Common myeloid progenitor, CD34-positive (primary cell): ENCODE results near the gene PLCB4.

ENCODE experiments used
- CTCF ChIA-PET: fragments of 350-600 bp; sonication (Branson Sonifier 250); formaldehyde crosslinking; loops from one replicate; lab custom pipeline; 2021; ENCODE audit warnings: antibody characterized with exemption; lab: Charles Lee
- POLR2A ChIA-PET: fragments of 350-600 bp; sonication (Branson Sonifier 250); formaldehyde crosslinking; loops from one replicate; lab custom pipeline; 2021; ENCODE audit warnings: antibody characterized with exemption; lab: Charles Lee
- DNase-seq, 3 donors: peaks; one replicate each; pipeline versions ENCODE4 v3.0.0 to v3.0.0-alpha.2; 2013
- H3K27ac ChIP-seq, 2 experiments: 1 replicate in 1 of 2; 2 replicates in 1 of 2; pipeline ENCODE4 v1.7.0; 2013; ENCODE audit warnings: inconsistent platforms in 2 of 2, low read length in 2 of 2, mild to moderate bottlenecking in 2 of 2, low read depth in 1 of 2, moderate library complexity in 1 of 2; ENCODE audit not compliant: severe bottlenecking in 2 of 2, insufficient read depth in 1 of 2, poor library complexity in 1 of 2
- H3K27me3 ChIP-seq, 5 experiments: replicated peaks in 2 of 5; 1 replicate in 3 of 5; 2 replicates in 2 of 5; pipeline versions ENCODE4 v1.6.1 to v1.7.0; 2013; ENCODE audit warnings: low read length in 4 of 5, mild to moderate bottlenecking in 2 of 5, moderate library complexity in 2 of 5, inconsistent platforms in 1 of 5; ENCODE audit not compliant: insufficient read depth in 5 of 5, control insufficient read depth in 4 of 5
- H3K36me3 ChIP-seq, 4 experiments: 1 replicate in 2 of 4; 2 replicates in 2 of 4; pipeline versions ENCODE4 v1.6.1 to v1.7.0; 2013; ENCODE audit warnings: low read length in 3 of 4, control low read depth in 1 of 4, mild to moderate bottlenecking in 1 of 4; ENCODE audit not compliant: control insufficient read depth in 4 of 4, insufficient read depth in 4 of 4
- H3K4me1 ChIP-seq, 4 experiments: 1 replicate in 3 of 4; 2 replicates in 1 of 4; pipeline versions ENCODE4 v1.6.1 to v1.7.1; 2013; ENCODE audit warnings: low read length in 3 of 4, mild to moderate bottlenecking in 3 of 4, control low read depth in 1 of 4, inconsistent platforms in 1 of 4, moderate library complexity in 1 of 4; ENCODE audit not compliant: control insufficient read depth in 4 of 4, insufficient read depth in 4 of 4; ENCODE audit errors: control extremely low read depth in 1 of 4
- H3K4me3 ChIP-seq, 7 experiments: 1 replicate in 4 of 7; 2 replicates in 3 of 7; pipeline versions ENCODE4 v1.5.1 to v1.7.0; 2013; ENCODE audit warnings: mild to moderate bottlenecking in 7 of 7, low read length in 6 of 7, moderate library complexity in 6 of 7, inconsistent platforms in 2 of 7, low read depth in 2 of 7, control low read depth in 1 of 7; ENCODE audit not compliant: insufficient read depth in 4 of 7, control insufficient read depth in 1 of 7; ENCODE audit errors: extremely low read depth in 1 of 7
- H3K9me3 ChIP-seq, 5 experiments: 1 replicate in 4 of 5; 2 replicates in 1 of 5; pipeline versions ENCODE4 v1.6.1 to v1.7.1; 2013; ENCODE audit warnings: low read length in 4 of 5, mild to moderate bottlenecking in 2 of 5, inconsistent platforms in 1 of 5, low read depth in 1 of 5, moderate library complexity in 1 of 5; ENCODE audit not compliant: control insufficient read depth in 4 of 5, insufficient read depth in 2 of 5; ENCODE audit errors: control extremely low read depth in 1 of 5
- WGBS: methylation state at CpG from one replicate; pipeline ENCODE4 v1.1.5; 2013; ENCODE audit not compliant: insufficient coverage; 5-methylcytosine and 5-hydroxymethylcytosine counted together

Gene PLCB4

GRCh38 chr20:9236458-9236857, 167.6 kb downstream of the PLCB4 start:
- CTCF ChIA-PET: interaction anchor here (1.0 to 1.6 kb wide), 2 partner anchors 11 to 123 kb away, joined by 3 to 4 read pairs; no protein-coding TSS in a partner anchor
- H3K4me3 ChIP-seq: no peak overlapping the region
- H3K4me1 ChIP-seq: peaks cover 0 to 11% (median 2%) of the 10 kb centered on the region in 4 experiments
- no peak for DNase-seq
- no peak overlapping the region for H3K27ac ChIP-seq
- POLR2A ChIA-PET: no interaction called here
- no peaks in the 10 kb centered on the region for H3K27me3 ChIP-seq
- 94% methylated on average over 4 of the region's 4 CpGs for WGBS
- peaks cover 0 to 5% (median 0%) of the 10 kb centered on the region in 4 experiments for H3K36me3 ChIP-seq
- peaks cover 0 to 5% (median 0%) of the 10 kb centered on the region in 5 experiments for H3K9me3 ChIP-seq

DNA sequence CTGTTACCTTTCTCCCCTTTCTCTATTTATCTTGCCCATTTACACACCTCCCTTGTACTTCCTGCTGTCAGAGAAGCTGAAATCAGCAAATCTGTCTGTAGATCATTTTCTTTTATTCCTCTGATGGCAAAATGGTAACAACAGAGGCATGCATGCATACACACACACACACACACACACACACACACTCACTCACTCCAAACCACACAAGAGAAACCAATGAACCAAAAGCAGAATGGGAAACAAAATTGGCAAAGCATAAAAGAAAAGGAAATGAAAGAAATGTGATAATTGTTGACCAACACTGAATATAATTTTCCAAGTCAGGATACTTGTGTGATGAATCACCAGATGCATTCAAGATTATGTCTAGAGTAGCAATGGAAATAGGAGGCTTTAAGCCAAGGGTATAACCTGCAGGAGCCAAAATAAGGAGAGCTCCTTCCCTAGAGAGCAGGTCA, 172.4 kb downstream of the PLCB4 start:
- H3K9me3 ChIP-seq: no peaks in the 10 kb centered on the region
- no peak overlapping the region for H3K27ac ChIP-seq
- no peak overlapping the region for H3K4me3 ChIP-seq
- no peaks in the 10 kb centered on the region for H3K27me3 ChIP-seq
- no peaks in the 10 kb centered on the region for H3K36me3 ChIP-seq
- CTCF ChIA-PET: interaction anchor here (0.8 to 1.1 kb wide), 2 partner anchors 21 to 98 kb away, joined by 3 to 5 read pairs; no protein-coding TSS in a partner anchor
- H3K4me1 ChIP-seq: peaks cover 0 to 14% (median 2%) of the 10 kb centered on the region in 4 experiments
- DNase-seq: peak in 2 of 3 donors; percentile 30 to 32
- POLR2A ChIA-PET: no interaction called here

DNA sequence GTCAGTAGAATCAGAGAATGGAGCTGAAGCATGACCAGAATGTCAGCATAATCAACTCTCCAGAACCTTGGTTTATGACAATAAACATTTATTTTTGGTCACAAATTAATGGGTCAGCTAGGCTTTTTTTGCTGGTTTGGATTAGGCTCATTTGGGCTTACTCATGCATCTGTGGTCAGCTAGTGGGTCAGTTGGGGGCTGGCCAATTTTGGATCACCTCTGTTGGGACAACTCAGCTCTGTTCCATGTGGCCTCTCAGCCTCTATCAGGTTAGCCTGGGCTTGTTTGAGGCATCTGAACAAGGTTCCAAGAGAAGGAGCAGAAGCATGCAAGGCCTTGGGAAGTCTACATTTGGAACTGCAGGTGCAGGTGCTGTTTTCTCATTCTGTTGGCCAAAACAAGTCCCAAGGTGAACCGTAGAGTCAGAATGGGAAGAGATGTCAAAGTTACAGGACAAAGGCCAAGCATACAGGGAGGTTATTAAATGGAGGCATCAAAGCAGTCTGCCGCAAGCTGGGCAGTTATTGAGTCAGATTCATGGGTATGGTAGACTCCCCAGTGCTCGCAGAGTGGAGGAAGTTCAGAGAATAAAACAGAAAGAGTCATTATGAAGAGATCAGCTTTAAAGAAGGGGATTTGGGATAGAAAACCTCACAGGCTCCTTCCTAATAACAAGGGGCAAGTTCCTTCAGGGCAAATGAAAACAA, 173.0 kb downstream of the PLCB4 start:
- no peak for DNase-seq
- Histone ChIP-seq H3K4me3 (no peak overlapping the region), H3K9me3 (no peaks in the 10 kb centered on the region), H3K36me3 (no peaks in the 10 kb centered on the region), H3K27ac (no peak overlapping the region), H3K27me3 (no peaks in the 10 kb centered on the region), H3K4me1 (peaks cover 0 to 14% (median 2%) of the 10 kb centered on the region in 4 experiments)
- POLR2A ChIA-PET: no interaction called here
- CTCF ChIA-PET: interaction anchor here (0.8 to 1.6 kb wide), 3 partner anchors 21 to 117 kb away, joined by 3 to 5 read pairs (median 5); no protein-coding TSS in a partner anchor
- WGBS: 100% methylated on average over 3 of the region's 3 CpGs

GRCh38 chr20:9243986-9244385, 175.1 kb downstream of the PLCB4 start:
- H3K4me1 ChIP-seq: peaks cover 0 to 14% (median 2%) of the 10 kb centered on the region in 4 experiments
- no CpG with 5 or more reads among the region's 1 CpG for WGBS
- ChIA-PET POLR2A (no interaction called here), CTCF (interaction anchor here (2.3 kb wide), 1 partner anchor 9 kb away, joined by 8 read pairs; no protein-coding TSS in a partner anchor)
- no peaks in the 10 kb centered on the region for H3K36me3 ChIP-seq
- no peak overlapping the region for H3K27ac ChIP-seq
- DNase-seq: no peak
- H3K9me3 ChIP-seq: no peaks in the 10 kb centered on the region
- H3K27me3 ChIP-seq: no peaks in the 10 kb centered on the region
- no peak overlapping the region for H3K4me3 ChIP-seq

- ChIA-PET CTCF (no interaction called here), POLR2A (no interaction called here)
- Histone ChIP-seq H3K9me3 (no peaks in the 10 kb centered on the region), H3K27me3 (no peaks in the 10 kb centered on the region), H3K27ac (no peak overlapping the region), H3K4me3 (no peak overlapping the region), H3K4me1 (peaks cover 0 to 14% (median 2%) of the 10 kb centered on the region in 4 experiments), H3K36me3 (no peaks in the 10 kb centered on the region)
- WGBS: 100% methylated on average over 1 of the region's 2 CpGs
- no peak for DNase-seq
These were observed 175.9 kb downstream of the PLCB4 start for GRCh38 chr20:9244811-9245210.

DNA sequence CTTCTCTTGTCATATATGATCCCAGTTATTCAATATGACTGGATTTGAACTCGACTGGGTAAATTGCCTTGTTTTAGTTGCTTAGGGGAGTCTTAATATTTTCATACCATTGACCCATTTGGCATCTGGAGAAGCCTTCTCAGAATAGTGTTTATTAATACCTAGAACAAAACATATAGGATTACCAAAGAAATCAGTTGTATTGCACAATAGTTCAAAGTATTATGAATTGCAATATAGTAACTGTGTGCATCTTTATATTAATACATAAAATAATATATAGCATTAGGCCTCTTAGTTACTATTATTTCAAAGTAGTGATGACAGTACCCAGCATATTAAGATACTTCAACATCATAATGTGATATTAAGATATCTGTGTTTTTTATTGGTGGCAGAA, 177.8 kb downstream of the PLCB4 start:
- Histone ChIP-seq H3K27ac (no peak overlapping the region), H3K27me3 (no peaks in the 10 kb centered on the region), H3K9me3 (no peaks in the 10 kb centered on the region), H3K4me3 (no peak overlapping the region), H3K4me1 (peaks cover 0 to 3% (median 0%) of the 10 kb centered on the region in 4 experiments), H3K36me3 (no peaks in the 10 kb centered on the region)
- no peak for DNase-seq
- ChIA-PET POLR2A (no interaction called here), CTCF (no interaction called here)
- no CpG with 5 or more reads among the region's 1 CpG for WGBS

GRCh38 chr20:9250511-9250910, 181.6 kb downstream of the PLCB4 start:
- H3K9me3 ChIP-seq: no peaks in the 10 kb centered on the region
- H3K27ac ChIP-seq: no peak overlapping the region
- no peaks in the 10 kb centered on the region for H3K4me1 ChIP-seq
- CTCF ChIA-PET: no interaction called here
- no peak for DNase-seq
- H3K27me3 ChIP-seq: no peaks in the 10 kb centered on the region
- H3K4me3 ChIP-seq: no peak overlapping the region
- WGBS: 100% methylated on average over 1 of the region's 1 CpG
- POLR2A ChIA-PET: no interaction called here
- H3K36me3 ChIP-seq: no peaks in the 10 kb centered on the region
